ENCODE data around the gene PLA2R1. TPM values are rescaled to one million over a fixed set of nuclear protein-coding genes. Genes with fewer than 3 reads are reported as not detected.

Gene PLA2R1
- total and polyA plus RNA-seq, 10 of the 15 experiments (the other 5 are each of a cell fraction or from before 2014, with no cell fraction given) = 0.01 to 0.05 (median 0.02) TPM; not detected in 6

DNA sequence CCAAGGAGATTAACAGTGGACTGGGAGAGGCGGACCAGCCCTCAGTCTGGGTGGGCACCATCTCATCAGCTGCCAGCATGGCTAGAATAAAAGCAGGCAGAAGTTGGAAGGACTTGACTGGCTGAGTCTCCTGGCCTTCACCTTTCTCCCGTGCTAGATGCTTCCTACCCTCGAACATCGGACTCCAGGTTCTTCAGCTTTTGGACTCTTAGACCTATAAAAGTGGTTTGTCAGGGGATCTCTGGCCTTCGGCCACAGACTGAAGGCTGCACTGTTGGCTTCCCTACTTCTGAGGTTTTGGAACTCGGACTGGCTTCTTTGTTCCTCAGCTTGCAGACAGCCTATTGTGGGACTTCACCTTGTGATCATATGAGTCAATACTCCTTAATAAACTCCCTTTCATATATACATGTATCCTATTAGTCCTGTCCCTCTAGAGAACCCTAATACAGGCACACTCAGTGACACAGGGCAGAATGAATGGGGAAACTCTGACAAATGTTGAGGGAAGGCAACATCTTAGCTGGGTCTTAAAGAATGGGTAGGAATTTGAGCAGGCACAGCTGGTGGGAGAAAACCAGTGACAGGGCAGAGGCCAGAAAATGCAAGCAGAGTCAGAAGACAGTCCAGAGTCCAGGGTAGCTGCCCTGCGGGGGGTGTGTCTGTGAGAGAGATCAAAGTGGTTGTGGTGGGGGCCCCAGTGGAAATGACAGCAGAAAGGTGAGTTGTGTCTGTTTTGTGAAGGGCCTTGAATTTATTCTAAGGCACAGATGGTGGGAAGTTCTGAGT is 156.3 kb downstream of the PLA2R1 start:
- RAD21 ChIA-PET (ENCODE audit: unreplicated experiment) = interaction anchor here (0.9 to 11.6 kb wide), 14 partner anchors 9 to 190 kb away, joined by 3 to 137 read pairs (median 6); no protein-coding TSS in a partner anchor
- intact Hi-C loops (cut with micrococcal nuclease; ENCODE audit: unreplicated experiment) = loop anchor here (2.0 kb wide), 1 partner anchor 57 kb away; no protein-coding TSS in a partner anchor
- Histone ChIP-seq H3K27me3 (replicated peaks in 1 of 2; ENCODE audit: control insufficient read depth in 2 of 2, insufficient read depth in 2 of 2, low read length in 1 of 2) (no peaks in the 10 kb centered on the region), H3K27ac (ENCODE audit: control insufficient read depth, insufficient read depth) (no peak overlapping the region), H3K9ac (ENCODE audit: control insufficient read depth, insufficient read depth, low read length) (no peak overlapping the region), H3K9me3 (replicated peaks; ENCODE audit: control insufficient read depth, insufficient read depth, low read length) (no peaks in the 10 kb centered on the region), H3K4me2 (ENCODE audit: control insufficient read depth, insufficient read depth) (no peak overlapping the region), H2AFZ (ENCODE audit: control insufficient read depth, low read depth, low read length) (no peak overlapping the region), H3K4me1 (ENCODE audit: control insufficient read depth, insufficient read depth, low read length) (peaks cover 14% of the 10 kb centered on the region), H3K4me3 (no peak overlapping the region), H3K36me3 (ENCODE audit: control insufficient read depth in 2 of 2, insufficient read depth in 2 of 2, low read length in 1 of 2) (peaks cover 0 to 6% of the 10 kb centered on the region in 2 experiments; a peak in 2 of 4 replicates), H3K79me2 (ENCODE audit: control insufficient read depth, insufficient read depth, low read length) (peaks cover 34% of the 10 kb centered on the region), H4K20me1 (ENCODE audit: control insufficient read depth, insufficient read depth) (no peaks in the 10 kb centered on the region)
- SMC1A ChIA-PET (ENCODE audit: uncharacterized antibody, unreplicated experiment) = interaction anchor here (1.0 to 51.7 kb wide), 6 partner anchors 5 to 191 kb away, joined by 3 to 1536 read pairs (median 4); partner anchors contain the start of gene LY75
- no peak for FAIRE-seq
- POLR2A ChIA-PET = interaction anchor here (0.6 to 46.2 kb wide), 5 partner anchors 6 to 306 kb away, joined by 3 to 840 read pairs (median 11); partner anchors contain the start of gene LY75
- CTCF ChIA-PET = interaction anchor here (0.9 to 22.7 kb wide), 7 partner anchors 8 to 62 kb away, joined by 3 to 335 read pairs (median 9); no protein-coding TSS in a partner anchor
- 87% methylated on average over 7 of the region's 7 CpGs for WGBS (ENCODE audit: insufficient coverage, insufficient replicate concordance, low lambda C conversion rate, missing lambda C conversion rate)
- no peak for ATAC-seq
- in situ Hi-C loops (cut with MboI) = no loop called here
- DNase-seq (ENCODE audit: low read depth, low spot score) = no peak
- BruUV-seq (replicated peaks) = no TSS peak
- TF ChIP-seq IKZF2 (IDR thresholded peaks at IDR 0.05) (peak in 1 of 2 experiments; percentile 10; a peak in 2 of 4 replicates), RUNX3 (IDR thresholded peaks at IDR 0.05; ENCODE audit: low read length) (no peak), LARP7 (IDR thresholded peaks at IDR 0.05) (no peak), STAT1 (conservative IDR thresholded peaks at IDR 0.05) (no peak), BHLHE40 (IDR thresholded peaks at IDR 0.05; ENCODE audit: borderline replicate concordance in 1 of 2, low read depth in 2 of 2, low read length in 1 of 2) (no peak), KLF5 (IDR thresholded peaks at IDR 0.05; ENCODE audit: partially characterized antibody) (no peak), POLR2AphosphoS5 (IDR thresholded peaks at IDR 0.05; ENCODE audit: low read length) (no peak), ZNF384 (IDR thresholded peaks at IDR 0.05; ENCODE audit: borderline replicate concordance, low read depth, low read length) (no peak), ATF3 (IDR thresholded peaks at IDR 0.05; ENCODE audit: borderline replicate concordance, extremely low read depth, low read depth, low read length) (no peak), NBN (IDR thresholded peaks at IDR 0.05) (peak; percentile 29; the same call in 1 of the 2 replicates), JUNB (IDR thresholded peaks at IDR 0.05) (no peak)
- TF ChIP-seq, protein P1, sequence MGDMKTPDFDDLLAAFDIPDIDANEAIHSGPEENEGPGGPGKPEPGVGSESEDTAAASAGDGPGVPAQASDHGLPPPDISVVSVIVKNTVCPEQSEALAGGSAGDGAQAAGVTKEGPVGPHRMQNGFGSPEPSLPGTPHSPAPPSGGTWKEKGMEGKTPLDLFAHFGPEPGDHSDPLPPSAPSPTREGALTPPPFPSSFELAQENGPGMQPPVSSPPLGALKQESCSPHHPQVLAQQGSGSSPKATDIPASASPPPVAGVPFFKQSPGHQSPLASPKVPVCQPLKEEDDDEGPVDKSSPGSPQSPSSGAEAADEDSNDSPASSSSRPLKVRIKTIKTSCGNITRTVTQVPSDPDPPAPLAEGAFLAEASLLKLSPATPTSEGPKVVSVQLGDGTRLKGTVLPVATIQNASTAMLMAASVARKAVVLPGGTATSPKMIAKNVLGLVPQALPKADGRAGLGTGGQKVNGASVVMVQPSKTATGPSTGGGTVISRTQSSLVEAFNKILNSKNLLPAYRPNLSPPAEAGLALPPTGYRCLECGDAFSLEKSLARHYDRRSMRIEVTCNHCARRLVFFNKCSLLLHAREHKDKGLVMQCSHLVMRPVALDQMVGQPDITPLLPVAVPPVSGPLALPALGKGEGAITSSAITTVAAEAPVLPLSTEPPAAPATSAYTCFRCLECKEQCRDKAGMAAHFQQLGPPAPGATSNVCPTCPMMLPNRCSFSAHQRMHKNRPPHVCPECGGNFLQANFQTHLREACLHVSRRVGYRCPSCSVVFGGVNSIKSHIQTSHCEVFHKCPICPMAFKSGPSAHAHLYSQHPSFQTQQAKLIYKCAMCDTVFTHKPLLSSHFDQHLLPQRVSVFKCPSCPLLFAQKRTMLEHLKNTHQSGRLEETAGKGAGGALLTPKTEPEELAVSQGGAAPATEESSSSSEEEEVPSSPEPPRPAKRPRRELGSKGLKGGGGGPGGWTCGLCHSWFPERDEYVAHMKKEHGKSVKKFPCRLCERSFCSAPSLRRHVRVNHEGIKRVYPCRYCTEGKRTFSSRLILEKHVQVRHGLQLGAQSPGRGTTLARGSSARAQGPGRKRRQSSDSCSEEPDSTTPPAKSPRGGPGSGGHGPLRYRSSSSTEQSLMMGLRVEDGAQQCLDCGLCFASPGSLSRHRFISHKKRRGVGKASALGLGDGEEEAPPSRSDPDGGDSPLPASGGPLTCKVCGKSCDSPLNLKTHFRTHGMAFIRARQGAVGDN (IDR thresholded peaks at IDR 0.05) = 0 out of 2 replicates have a peak, but pooled peaks have one; percentile 19
- TF ChIP-seq, protein P2, sequence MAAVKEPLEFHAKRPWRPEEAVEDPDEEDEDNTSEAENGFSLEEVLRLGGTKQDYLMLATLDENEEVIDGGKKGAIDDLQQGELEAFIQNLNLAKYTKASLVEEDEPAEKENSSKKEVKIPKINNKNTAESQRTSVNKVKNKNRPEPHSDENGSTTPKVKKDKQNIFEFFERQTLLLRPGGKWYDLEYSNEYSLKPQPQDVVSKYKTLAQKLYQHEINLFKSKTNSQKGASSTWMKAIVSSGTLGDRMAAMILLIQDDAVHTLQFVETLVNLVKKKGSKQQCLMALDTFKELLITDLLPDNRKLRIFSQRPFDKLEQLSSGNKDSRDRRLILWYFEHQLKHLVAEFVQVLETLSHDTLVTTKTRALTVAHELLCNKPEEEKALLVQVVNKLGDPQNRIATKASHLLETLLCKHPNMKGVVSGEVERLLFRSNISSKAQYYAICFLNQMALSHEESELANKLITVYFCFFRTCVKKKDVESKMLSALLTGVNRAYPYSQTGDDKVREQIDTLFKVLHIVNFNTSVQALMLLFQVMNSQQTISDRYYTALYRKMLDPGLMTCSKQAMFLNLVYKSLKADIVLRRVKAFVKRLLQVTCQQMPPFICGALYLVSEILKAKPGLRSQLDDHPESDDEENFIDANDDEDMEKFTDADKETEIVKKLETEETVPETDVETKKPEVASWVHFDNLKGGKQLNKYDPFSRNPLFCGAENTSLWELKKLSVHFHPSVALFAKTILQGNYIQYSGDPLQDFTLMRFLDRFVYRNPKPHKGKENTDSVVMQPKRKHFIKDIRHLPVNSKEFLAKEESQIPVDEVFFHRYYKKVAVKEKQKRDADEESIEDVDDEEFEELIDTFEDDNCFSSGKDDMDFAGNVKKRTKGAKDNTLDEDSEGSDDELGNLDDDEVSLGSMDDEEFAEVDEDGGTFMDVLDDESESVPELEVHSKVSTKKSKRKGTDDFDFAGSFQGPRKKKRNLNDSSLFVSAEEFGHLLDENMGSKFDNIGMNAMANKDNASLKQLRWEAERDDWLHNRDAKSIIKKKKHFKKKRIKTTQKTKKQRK (IDR thresholded peaks at IDR 0.05; ENCODE audit: low read depth, low read length) = no peak
